Stimulated activated CD8-positive, alpha-beta memory T cell treated with anti-CD3 and anti-CD28 coated beads, Interleukin-12 subunit alpha, Interleukin-12 subunit beta, amount 100 ng/mL, for 24 hours (primary cell): ENCODE data around the gene NYAP2.

Experiments used
- DNase-seq: peaks from one replicate; pipeline ENCODE4 v3.0.0-alpha.2; 2020; ENCODE audit errors: extremely low read depth

NYAP2 gene

GRCh38 chr2:225484751-225485150, 85.2 kb downstream of the NYAP2 start:
- DNase-seq, result no peak

DNA sequence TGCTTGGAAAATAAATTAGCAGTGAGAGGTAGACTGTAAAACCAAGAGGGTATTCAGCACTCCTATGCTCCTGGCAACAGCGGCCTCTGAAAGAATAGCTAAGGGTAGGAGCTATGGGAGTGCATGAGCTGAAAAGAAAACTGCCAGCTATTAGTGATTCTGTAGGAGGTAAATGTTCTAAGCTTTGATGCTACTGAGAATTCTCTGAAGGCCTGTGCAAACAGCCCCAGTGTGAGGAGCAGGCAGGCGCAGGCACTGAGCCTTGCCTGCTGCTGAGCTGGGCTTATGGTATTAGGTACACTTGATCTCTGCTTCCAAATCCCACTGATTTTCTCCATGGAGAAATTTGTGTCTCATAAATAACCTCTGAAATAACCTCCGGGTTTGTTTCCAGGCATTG, 86.7 kb downstream of the NYAP2 start:
- no peak for DNase-seq

DNA sequence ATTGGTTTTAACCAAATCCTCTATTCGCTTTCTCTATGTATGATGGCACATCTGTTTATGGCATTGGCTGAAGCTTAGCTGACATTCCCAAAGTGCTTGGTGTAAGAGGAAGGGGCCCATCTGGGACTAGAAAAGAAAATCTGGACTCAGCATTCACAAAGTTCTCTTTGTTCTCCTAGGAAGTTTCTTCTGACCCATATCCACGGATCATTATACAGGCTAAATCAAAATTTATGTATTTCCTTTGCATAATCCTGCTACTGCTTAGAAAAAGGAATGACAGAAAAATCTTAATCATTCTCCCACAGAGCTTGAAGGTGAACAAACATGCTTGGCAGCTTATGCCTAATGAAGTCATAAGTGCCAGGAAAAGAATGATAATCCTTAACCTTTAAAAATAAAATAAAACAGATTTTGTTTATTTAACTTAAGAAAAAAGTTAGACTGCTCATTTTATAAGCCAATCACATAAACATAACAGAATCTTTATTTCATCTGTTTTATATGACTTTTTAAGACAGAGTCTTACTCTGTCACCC, 88.4 kb downstream of the NYAP2 start:
- no peak for DNase-seq

DNA sequence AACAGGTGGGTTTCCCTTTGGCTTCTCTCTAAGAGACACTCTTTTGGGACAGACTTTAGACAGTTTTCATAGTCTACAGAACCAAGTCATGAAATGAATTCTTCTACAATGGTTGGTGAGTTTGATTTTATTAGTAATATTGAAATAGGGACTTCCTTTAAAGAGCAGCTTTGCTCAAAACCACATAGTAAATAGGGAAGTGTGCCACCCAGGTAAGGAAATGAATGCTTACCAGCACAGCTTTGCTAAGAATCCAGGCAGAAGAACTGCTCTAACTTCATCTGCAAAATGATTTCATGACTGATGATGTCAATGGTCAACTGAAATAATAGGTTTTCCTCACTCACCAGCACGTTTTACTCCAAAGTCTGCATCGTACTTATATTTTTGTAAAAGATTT, 89.2 kb downstream of the NYAP2 start:
- DNase-seq, result no peak

- no peak for DNase-seq
Measured at GRCh38 chr2:225493420-225494099, 94.0 kb downstream of the NYAP2 start.

DNA sequence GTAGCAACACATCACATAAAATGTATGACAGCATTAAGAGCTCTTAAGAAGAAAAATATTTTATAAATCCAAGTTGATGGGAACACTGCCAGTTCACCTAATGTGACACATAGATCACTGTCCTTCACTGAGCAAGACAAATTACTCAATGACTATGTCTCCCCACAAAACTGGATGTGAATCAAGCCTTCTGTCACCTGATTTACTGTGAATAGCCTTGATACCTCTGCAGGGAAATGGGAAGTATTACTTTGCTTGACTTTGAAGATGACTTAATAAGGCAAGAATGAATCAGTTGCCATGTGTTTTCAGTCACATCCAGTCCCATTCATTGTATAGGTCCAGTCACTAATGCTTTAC, 94.6 kb downstream of the NYAP2 start:
- DNase-seq, result no peak

- no peak for DNase-seq
Measured at GRCh38 chr2:225495706-225496105, 96.2 kb downstream of the NYAP2 start.

DNA sequence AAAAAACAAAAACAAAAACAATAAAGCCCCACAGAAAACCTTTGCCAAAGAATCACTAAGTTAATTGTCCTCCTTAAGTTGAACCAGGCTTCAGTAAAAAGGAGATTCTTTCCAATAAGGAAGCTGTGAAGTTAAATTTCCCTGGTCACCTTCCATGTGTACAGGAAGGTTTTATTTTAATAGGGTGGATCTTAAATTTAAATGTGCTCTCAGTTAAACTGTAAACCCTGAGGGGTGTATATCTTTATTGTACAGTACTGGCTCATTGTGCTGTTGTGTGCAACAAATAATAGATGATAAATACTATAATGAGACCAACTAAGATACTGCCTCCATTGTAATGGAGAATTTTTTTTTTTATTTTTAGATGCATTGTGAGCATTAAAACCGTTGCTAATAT, 97.1 kb downstream of the NYAP2 start:
- no peak for DNase-seq

DNA sequence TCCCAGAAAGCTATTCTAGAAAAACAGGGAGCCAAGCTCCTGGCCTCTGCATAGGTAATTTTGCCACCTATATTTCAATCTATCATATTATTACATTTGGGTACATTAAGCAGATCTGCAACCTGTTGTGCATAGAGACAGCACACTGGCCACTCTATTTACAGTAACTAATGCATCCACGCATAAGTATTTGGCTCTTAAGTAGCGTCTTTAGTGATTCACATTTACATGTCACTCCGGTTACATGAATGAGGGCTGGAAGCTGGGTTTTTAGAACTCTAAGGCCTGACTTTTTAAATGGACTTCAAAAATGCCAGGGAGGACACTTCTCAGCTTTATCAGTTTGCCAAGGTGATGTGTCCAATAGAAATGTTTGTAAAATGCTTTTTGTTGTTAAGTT, 97.7 kb downstream of the NYAP2 start:
- no peak for DNase-seq

GRCh38 chr2:225501022-225501421, 101.5 kb downstream of the NYAP2 start:
- DNase-seq, result no peak

DNA sequence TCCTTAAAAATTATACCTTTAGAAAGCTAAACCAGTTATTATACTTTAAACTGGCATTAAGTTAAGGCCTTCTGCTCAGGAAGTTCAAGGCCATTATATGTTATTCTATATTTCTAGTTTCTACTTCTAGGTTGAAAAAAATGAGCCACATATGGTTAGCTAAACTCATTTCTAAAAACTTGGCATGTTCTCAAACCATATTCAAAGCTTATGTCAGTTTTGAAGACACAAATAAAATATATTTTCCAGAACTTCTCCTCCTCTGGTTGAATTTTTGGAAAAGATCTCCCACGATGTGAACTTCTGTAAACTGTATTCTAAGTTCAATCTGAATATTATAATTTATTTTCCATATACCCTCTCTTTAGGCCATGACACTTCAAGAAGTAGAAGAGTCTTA, 103.5 kb downstream of the NYAP2 start:
- DNase-seq, result no peak

- DNase-seq, result no peak
Measured at GRCh38 chr2:225510796-225511195, 111.3 kb downstream of the NYAP2 start.

GRCh38 chr2:225512469-225512868, 113.0 kb downstream of the NYAP2 start:
- no peak for DNase-seq

GRCh38 chr2:225512876-225513540, 113.5 kb downstream of the NYAP2 start:
- no peak for DNase-seq

DNA sequence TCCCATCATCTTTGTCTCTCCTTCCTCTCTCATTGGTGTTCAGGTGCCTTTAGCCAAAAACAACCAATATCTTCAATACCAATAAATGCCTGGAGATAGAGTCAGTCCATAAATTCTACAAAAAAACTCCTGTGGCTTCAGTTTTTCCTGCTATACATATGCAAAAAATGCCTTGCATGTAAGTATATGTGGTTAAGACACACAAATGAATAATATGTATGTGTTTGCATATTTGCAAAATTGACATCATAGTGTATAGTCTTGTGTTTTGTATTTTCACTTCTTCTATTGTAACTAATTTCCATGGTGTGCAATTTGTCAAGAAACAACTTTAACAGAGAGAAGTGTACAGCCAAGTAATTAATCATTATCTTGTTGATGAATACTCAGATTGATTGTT, 115.5 kb downstream of the NYAP2 start:
- DNase-seq, result no peak

DNA sequence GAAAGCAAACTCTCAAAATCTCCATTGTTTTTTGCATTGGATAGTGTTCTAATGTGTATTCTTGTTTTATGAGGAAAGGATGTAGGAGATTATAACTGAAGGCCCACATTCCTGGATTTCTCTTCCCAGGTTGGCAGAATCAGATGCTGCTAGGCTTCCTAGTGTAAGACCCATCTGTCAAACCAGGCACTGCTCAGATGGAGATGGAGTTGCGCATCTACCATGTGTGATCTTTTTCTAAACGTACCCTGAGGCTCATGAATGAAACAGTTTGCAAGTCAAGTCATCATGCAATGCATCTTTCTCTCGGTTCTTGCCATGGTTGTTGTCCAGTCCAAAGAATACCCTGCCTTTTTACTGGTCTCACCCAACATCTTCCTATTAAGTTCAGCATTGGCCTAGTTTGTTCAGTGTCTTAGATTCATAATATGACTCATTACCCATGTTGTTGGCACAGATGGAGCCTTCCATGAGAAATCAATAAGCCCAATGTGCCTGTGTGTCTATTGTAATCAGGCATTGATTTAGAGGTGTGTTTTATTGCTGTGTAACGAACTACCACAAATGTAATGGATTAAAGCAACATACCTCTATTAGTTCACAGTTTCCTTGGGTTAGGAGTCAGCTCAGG, 127.4 kb downstream of the NYAP2 start:
- DNase-seq, result no peak

DNA sequence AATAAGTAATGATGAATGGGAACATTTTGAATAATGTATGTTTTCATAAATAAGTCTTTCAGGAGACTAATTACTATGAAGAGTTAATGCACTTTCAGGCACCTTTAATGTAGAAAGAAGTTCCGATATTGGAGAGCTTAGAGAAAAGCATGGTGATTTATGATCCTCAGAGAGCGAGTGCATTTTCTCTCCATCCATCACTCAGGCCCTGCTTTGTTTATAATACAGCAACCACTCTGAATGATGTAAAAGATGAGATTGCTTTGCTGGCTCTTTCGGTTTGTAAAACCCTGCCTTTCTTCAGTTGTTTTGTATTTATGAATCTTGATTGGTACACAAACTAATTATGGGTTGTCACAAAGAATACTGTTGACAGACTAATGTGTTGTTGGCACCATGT, 132.0 kb downstream of the NYAP2 start:
- no peak for DNase-seq

- DNase-seq, result no peak
Measured at GRCh38 chr2:225532096-225532495, 132.6 kb downstream of the NYAP2 start.

DNA sequence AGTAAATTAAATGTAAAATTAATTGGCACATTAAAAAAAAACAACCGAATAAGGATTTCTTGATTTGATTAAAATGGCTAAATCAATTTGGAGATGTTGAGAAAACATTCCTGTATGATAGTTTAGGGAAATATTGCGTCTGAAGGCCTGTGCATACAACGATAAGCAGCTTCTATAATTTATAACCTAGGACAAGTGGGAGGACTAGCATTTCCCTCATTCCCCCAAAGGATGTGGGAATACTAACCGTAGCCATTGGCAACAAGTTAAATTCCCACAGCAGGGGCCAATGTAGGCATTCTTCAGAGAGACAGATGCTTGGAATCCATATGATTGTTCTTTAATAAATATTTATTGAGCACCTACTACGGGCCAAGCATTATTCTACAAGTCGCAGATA, 134.5 kb downstream of the NYAP2 start:
- no peak for DNase-seq

DNA sequence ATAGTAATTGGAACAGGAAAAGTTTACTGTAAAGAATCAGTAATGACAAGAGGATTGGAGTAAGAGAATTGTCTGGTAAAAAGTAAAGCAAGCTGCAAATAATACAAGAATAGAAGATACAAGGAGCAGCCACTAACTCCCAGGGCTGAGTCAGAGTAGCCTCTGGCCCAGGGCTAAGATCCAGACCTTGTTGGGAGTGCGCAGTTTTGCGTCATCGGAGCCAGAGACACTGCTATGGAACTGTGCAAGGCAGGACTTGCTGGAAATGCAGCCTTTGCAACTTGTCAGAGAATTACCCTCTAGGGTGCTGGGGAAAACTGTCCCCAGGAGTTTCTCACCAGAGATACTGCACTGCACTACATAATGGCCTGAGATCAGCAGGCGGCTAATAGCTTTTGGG, 135.2 kb downstream of the NYAP2 start:
- no peak for DNase-seq

- no peak for DNase-seq
Measured at GRCh38 chr2:225536036-225536435, 136.5 kb downstream of the NYAP2 start.

GRCh38 chr2:225543626-225544025, 144.1 kb downstream of the NYAP2 start:
- DNase-seq, result no peak

- DNase-seq, result no peak
Measured at GRCh38 chr2:225556461-225556860, 157.0 kb downstream of the NYAP2 start.
